Adrenal gland (tissue), 5 donors: ENCODE measurements around the gene MMRN1.

Experiments used
- POLR2A ChIP-seq, 2 donors: fragments of 450-650 bp; IDR thresholded peaks; one replicate each; pipeline ENCODE4 v1.6.1; 2017; ENCODE audit warnings: antibody characterized with exemption in 2 of 2, mild to moderate bottlenecking in 2 of 2, moderate library complexity in 1 of 2
- TF ChIP-seq, protein P1 (sequence below), 6 experiments: fragments of 450-650 bp in 4 of 6; fragments of 200-600 bp in 2 of 6; sonication (generic) in 1 of 6; IDR thresholded peaks; 1 replicate in 5 of 6; 2 replicates in 1 of 6; pipeline versions ENCODE4 v1.5.1 to v1.8.0; 2016 to 2021; ENCODE audit warnings: antibody characterized with exemption in 6 of 6, mild to moderate bottlenecking in 2 of 6, moderate library complexity in 1 of 6
- donor health status: DM: no; HTN: no; CAD: no.

DNA sequence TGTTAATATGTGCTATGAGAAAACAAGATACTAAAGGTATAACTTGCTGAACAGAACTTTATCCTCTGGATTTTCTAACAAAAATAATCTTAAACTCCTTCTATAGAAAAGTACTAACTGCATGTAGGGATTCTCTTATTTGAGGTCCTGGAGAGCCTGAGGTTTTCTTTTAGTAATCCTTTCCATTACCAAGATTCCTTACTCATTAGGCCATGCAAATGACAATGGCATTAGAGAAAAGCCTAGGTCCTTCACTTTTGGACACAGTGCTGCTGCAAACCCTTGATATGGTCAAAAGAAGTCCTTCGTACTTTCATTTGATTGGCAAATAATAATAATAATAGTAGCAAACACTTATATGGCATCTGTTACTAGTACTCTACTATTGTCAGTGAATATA is 3.2 kb downstream of the MMRN1 start:
- TF ChIP-seq, protein P1, sequence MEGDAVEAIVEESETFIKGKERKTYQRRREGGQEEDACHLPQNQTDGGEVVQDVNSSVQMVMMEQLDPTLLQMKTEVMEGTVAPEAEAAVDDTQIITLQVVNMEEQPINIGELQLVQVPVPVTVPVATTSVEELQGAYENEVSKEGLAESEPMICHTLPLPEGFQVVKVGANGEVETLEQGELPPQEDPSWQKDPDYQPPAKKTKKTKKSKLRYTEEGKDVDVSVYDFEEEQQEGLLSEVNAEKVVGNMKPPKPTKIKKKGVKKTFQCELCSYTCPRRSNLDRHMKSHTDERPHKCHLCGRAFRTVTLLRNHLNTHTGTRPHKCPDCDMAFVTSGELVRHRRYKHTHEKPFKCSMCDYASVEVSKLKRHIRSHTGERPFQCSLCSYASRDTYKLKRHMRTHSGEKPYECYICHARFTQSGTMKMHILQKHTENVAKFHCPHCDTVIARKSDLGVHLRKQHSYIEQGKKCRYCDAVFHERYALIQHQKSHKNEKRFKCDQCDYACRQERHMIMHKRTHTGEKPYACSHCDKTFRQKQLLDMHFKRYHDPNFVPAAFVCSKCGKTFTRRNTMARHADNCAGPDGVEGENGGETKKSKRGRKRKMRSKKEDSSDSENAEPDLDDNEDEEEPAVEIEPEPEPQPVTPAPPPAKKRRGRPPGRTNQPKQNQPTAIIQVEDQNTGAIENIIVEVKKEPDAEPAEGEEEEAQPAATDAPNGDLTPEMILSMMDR (IDR thresholded peaks at IDR 0.05): no peak
- TF ChIP-seq POLR2A (IDR thresholded peaks at IDR 0.05): no peak
